Activated CD4-positive, alpha-beta T cell treated with anti-CD3 and anti-CD28 coated beads for 24 hours (primary cell): ENCODE measurements around the gene AZGP1.
A peak's percentile ranks its signal among the peaks of the same experiment; 100 is the strongest.
"Not testable (repeated sequence)": the region's sequence is repeated elsewhere in the genome, so short reads cannot be mapped to it uniquely, and the experiment has no call there.

Experiments
- DNase-seq, 2 donors: peaks; one replicate each; pipeline ENCODE4 v3.0.0-alpha.2; 2020; ENCODE audit warnings: low read depth in 2 of 2

AZGP1 gene

DNA sequence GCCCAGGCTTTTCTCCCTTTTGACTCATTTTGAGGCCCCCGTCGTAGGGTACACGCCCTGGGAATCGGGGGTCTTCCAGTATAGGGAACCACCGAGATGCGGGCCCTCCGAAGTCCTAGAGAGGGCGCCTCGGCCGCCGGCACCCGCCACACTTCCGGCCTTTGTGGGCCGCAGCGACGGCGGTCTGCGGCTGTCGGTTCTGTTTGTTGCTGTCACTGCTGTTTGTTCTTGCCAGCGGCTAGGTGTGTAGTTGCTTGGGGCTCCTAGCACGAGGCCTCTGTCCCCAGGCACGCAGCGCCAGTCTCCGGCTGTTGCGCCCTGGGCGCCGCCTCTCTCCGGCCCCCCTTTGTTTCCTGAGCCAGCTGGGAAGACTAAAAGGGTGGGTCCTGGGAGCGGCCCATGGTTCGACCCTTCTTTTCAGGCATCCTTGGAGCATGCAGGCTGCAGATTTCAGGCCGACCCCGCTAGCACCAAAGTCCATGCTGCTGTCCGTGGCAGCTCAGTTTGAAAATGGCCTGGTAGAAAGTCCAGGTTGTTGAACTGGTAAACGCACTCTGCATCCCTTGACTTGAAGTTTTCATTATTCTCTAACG is 21.8 kb upstream of the AZGP1 start:
- peak in 1 of 2 donors; percentile 31 for DNase-seq

DNA sequence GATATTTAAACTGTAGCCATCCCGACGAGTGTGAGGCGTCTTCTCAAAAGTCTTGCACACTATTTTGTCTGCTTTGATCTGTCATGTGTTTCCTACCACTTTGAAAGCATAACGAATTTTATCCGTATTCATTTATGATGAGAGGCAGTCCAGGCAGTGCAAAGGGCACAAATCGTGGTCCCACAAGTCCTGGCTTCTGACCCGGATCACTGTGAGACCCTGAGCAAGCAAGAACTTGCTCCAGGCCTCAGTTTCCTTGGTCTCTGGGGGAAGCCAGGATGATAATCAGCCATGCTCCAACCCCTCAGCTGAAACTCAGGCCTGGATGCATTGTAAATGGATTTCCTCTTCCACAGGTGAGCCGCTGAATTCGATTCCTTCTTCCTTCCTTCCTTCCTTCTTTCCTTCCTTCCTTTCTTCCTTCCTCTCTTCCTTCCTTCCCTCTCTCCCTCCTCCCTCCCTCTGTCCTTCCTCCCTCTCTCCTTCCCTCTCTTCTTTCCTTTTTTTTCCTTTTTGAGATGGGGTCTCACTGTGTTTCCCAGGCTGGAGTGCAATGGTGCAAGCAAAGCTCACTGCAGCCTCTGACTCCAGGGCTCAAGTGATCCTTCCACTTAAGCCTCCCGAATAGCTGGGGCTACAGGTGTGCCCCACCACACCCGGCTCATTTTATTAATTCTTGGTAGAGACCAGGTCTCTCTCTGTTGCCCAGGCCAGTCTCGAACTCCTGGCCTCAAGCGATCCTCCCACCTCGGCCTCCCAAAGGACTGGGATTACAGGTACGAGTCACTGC is 21.1 kb upstream of the AZGP1 start:
- no peak for DNase-seq

DNA sequence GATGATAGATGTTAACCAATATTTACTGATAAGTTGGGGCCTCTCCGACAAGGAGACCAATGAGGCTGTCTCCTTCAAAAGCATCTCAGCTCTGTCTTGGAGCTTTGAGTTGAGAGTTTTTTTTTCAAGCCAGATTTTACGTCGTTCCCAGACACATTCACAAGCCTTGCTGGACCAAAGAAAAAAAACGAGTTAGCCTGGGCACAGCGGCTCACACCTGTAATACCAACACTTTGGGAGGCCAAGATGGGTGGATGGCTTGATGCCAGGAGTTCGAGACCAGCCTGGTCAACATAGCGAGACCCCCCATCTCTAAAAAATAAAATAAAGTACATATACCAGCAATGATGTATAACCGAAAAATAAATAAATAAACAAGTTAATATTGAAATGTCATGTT is 19.0 kb upstream of the AZGP1 start:
- no peak for DNase-seq

DNA sequence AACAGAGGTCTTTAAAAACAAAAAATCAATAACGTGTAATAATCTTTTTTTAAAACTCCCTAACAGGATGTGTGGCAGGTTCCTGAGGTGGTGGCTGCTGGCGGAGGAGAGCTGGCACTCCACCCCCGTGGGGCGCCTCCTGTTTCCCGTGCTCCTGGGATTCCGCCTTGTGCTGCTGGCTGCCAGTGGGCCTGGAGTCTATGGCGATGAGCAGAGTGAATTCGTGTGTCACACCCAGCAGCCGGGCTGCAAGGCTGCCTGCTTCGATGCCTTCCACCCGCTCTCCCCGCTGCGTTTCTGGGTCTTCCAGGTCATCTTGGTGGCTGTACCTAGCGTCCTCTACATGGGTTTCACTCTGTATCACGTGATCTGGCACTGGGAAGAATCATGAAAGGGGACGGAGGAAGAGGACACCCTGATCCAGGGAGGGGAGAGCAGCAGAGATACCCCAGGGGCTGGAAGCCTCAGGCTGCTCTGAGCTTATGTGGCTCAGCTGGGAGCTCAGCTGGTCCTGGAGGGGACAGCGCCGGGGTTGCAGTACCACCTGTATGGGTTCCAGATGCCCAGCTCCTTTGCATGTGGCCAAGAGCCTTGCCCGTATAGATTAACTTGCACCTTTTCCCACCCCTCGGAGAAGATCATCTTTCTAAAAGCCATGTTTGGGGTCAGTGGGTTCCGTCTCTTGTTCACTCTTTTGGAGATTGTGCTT is 16.7 kb upstream of the AZGP1 start:
- no peak for DNase-seq

DNA sequence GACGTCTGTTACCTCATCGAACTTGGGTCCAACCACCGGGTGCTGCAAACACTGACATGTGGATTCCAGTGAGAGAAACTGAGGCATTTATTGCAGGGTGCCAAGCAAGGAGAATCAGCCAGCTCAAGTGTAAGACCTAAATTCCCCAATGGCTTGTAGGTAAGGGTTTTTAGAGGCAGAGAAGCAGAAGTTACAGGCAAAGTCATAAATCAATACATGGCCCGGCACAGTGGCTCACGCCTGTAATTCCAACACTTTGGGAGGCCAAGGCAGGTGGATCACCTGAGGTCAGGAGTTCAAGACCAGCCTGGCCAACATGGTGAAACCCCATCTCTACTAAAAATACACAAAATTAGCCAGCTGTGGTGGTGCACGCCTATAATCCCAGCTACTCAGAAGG is 15.7 kb upstream of the AZGP1 start:
- not testable (repeated sequence) for DNase-seq

DNA sequence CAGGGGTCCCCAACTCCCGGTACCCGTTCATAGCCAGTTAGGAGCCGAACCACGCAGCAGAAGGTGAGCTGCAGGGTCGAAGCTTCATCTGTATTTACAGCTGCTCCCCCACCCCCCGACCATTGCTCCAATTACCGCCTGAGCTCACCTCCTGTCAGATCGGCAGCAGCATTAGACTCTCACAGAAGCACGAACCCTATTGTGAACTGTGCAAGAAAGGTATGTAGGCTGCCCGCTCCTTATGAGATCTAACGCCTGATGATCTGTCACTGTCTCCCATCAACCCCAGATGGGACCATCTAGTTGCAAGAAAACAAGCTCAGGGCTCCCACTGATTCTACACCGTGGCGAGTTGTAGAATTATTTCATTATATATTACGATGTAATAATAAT is 14.6 kb upstream of the AZGP1 start:
- DNase-seq, result no peak

DNA sequence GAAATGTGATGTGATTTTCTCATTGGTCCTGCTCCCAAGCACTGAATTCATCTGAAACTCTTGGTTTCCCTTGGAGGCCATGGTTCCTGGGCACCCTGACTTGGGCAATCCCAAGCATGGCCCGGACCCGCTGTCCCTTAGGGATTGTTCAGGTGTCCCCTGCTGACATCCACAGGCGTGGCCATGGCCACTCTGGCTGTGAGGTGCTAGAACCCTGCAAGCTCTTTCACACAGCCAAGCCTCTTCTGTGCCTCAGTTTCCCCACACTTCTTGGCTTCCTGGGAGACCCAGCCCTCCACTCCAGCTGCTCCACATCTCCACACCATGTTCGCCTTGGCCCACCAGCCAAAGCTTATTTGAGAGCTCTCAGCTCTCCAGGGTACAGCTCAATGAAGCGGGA is 12.0 kb upstream of the AZGP1 start:
- DNase-seq, result no peak

DNA sequence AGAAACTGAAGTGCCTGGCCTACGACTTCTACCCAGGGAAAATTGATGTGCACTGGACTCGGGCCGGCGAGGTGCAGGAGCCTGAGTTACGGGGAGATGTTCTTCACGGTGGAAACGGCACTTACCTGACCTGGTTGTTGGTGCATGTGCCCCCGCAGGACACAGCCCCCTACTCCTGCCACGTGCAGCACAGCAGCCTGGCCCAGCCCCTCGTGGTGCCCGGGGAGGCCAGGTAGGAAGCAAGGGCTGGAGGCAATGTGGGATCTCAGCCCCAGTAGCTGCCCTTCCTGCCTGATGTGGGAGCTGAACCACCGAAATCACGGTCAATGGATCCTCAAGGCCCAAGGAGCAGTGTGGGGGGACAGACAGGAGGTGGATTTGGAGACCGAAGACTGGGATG is 11.5 kb upstream of the AZGP1 start:
- not testable (repeated sequence) for DNase-seq

DNA sequence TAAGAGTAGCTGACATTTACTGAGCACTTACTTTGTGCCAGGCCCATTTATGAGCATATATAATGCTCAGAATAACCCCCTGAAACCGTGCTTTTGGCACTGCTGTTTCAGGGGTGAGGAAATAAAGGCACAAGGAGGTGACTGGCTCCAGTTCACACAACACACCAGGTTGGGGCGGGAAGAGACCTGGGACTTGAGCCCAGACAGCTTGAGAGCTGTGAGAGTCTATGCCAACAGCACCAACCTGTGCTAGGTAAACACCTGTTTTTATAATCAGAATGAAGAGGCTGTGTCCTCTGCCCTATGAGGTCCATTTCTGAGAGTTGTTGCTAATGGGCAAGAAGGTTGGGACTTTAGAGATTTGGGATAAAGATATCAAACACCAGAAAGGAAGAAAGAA is 8.8 kb upstream of the AZGP1 start:
- no peak for DNase-seq

DNA sequence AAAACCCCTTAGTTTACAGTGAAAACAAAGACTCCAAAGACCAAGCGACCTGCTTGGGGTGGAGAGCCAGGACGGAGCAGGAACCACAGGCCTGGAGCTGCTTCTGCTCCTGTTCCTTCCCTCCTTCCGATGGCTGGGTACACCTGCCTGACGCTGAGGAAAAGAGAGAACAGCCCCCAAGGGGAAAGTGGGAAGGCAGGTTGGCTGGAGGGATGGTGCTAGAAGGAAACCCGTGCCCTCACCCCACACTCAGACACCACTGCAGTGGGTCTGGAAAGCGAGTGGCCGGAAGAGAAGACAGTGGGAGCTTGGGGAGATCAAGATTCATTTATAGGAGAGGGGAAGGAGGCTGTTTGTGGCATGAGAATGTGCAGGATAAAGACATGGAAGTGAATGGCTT is 5.2 kb upstream of the AZGP1 start:
- DNase-seq, result not testable (repeated sequence)

DNA sequence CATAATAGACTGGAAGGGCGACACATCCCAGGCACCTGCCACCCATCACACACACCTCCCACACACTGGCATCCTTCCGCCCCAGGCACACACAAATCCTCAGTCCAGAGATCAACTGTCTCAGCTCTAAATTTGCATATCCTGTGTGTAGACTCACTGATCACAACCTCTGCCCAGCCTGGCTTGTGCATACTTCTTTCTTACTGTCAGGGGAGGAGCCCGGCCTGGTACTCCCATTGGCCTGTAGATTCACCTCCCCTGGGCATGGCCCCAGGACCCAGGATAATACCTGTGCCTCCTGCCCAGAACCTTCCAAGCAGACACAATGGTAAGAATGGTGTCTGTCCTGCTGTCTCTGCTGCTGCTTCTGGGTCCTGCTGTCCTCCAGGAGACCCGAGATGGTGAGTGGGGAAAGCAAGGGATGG is 4.6 kb upstream of the AZGP1 start:
- DNase-seq, result not testable (repeated sequence)

DNA sequence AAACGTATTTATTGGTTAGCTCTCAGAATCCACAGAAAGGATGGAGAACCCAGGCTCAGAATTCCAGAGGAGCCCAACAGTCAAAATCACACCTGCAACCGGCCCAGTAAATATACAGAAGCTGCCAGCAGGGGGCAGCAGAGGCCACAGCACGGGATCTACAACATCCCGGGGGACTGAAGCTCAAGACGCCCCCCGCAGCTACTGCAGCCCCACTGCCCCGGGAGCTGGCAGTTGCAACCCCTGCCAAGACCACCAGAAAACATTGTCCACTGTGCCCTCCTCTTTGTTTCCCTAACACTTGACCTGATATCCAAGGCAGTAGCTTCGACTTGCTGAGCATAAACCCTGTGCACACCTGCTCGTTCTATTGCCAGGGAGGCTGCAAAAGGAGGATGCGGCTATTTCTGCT is 4.0 kb upstream of the AZGP1 start:
- DNase-seq, result peak; percentile 54 to 55

DNA sequence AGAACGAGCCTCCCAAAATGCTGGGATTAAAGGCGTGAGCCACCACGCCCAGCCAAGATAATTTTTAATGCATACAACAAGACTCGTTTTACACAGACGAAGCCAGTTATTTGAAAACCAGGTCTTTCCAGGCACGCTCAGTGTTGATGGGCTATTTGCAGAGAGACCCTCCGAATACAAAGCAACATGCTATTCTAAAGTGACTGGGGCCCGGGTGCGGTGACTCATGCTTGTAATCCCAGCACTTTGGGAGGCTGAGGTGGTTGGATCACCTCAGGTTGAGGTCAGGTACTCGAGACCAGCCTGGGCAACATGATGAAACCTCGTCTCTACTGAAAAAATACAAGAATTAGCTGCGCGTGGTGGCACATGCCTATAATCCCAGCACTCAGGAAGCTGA is 795 bp upstream of the AZGP1 start:
- DNase-seq, result no peak

DNA sequence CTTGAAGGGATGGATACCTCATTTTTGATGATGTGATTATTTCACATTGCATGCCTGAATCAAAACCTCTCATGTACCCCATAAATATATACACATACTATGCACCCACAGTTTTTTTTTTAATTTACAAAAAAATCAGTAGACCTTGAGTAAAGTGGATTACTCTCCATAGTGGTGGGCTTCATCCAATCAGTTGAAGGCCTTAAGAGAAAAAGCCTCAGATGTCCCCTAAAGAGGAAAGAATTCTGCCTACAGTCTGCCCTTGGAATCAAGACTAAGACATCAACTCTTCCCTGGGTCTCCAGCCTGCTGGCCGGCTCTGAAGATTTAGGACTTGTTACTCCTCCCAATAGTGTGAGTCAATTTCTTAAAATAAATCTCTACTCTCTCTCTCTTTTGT is 1.1 kb downstream of the AZGP1 start:
- DNase-seq, result no peak

DNA sequence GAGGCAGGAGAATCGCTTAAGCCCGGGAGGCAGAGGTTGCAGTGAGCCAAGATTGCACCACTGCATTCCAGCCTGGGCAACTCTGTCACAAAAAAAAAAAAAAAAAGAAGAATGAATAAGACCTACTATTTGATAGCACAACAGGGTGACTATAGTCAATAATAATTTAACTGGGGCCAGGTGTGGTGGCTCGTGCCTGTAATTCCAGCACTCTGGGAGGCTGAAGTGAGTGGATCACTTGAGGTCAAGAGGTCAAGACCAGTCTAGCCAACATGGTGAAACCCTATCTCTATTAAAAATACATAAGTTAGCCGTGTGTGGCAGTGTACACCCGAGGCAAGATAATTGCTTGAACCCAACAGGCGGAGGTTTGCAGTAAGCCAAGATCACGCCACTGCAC is 2.0 kb downstream of the AZGP1 start:
- DNase-seq, result not testable (repeated sequence)

DNA sequence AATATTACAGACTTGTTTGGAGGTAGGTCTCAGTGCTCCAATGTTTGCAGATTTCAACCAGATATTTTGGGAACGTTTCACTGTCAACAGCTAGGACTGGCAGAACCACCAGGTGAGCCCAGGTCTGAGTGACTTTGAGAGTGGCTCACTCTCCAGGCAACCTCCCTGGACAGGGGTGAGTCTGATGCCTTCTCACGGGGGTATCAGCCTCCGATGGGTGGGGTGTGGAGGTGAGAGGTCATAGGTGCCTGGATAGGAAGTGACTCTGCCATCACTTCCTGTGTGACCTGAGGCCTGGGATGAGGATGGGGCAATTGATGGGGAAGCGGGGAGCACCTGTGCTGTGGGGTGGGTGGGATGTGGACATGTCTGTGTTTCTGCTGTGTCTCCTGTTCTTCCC is 4.6 kb downstream of the AZGP1 start:
- no peak for DNase-seq

DNA sequence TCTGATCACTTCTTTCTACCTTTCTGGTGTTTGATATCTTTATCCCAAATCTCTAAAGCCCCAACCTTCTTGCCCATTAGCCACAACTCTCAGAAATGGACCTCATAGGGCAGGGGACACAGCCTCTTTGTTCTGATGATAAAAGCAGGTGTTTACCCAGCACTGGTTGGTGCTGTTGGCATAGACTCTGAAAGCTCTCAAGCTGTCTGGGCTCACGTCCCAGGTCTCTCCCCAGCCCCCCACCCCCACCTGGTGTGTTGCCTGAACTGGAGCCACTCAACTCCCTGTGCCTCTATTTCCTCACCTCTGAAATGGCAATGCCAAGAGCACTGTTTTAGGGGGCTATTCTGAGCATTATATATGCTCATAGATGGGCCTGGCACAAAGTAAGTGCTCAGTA is 6.0 kb downstream of the AZGP1 start:
- DNase-seq, result not testable (repeated sequence)

DNA sequence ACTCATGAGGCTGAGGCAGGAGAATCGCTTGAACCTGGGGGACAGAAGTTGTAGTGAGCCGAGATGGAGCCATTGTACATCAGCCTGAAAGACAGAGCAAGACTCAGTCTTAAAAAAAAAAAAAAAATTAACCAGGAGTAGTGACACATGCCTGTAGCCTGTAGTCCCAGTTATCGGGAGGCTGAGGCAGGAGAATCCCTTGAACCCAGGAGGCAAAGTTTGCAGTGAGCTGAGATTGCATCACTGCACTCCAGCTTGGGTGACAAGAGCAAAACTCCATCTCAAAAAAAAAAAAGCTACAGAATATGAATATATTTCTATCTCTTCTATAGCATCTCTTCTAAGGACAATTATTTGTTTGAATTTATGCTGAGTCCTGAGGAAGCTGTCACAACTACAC is 6.5 kb downstream of the AZGP1 start:
- DNase-seq, result no peak

DNA sequence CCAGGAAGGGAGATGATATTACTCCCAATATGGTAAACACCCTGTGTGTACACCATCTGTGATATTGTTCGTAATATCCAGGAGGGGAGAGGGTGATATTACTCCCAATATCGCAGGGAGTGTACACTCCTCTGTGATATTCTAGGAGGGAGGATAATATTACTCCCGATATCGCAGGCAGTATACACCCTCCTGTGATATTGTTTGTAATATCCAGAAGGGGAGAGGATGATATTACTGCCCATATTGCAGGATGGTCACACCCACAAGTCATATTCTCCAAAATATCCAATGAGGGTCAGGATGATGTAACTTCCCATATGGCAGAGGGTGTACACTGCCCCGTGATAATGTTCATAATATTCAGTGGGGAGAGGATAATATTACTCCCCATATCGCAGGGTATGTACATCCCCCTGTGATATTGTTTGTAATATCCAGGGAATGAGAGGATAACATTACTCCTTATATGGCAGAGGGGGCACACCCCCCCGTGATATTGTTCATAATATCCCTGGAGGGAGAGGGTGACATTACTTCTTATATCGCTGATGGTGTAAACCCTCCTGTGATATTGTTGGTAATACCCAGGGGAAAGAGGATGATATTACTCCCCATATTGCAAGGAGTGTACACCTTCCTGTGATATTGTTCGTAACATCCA is 17.1 kb downstream of the AZGP1 start:
- no peak for DNase-seq

DNA sequence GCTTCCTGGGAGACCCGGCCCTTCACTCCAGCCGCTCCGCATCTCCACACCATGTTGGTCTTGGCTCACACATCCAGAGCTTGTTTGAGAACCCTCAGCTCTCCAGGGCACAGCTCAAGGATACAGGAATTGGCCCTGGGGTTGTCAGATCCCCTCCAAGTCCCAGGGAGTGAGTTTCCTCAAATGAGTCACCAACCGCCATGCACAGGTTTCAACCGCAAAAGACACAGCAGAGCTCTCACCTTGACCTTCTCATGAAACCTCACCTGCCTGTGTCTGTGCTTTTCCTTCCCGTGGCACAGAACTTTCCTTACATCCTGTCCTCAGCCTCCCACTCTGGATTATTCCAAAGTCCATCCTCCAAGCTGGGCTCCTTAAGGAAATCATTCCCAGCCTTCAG is 20.6 kb downstream of the AZGP1 start:
- DNase-seq, result no peak

DNA sequence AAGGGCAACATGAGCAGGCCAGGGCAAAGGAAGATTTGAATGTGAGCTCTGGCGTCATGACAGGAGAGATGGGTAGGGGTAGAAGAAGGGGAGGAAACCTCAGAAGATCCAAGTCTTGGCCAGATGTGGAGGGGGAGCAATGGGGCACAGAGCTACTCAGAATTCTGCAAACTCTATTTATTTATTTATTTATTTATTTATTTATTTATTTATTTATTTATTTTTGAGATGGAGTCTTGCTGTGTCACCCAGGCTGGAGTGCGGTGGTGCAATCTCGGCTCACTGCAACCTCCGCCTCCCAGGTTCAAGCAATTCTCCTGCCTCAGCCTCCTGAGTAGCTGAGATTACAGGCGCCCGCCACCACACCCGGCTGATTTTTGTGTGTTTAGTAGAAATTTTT is 21.2 kb downstream of the AZGP1 start:
- DNase-seq, result not testable (repeated sequence)

DNA sequence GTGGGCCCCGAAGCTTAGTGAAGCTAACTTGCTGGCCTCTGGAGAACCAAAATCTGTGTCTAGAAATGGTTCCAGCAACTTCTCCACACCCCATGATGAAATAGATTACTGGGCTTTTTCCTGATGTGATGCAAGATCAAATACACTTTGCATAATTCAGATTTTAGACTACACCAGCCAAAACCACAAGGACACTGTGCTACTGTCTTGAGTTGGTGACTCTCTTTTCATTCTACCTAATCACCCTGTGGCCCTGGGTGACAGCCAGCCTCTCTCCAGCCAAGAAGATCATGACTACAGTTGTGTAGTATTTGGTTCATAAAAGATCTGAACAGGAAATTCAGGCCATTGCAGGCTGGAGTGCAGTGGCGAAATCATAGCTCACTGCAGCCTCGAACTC is 22.2 kb downstream of the AZGP1 start:
- DNase-seq, result no peak
